T-helper 22 cell (primary cell): ENCODE data around the gene SLC10A7.

Experiments used
- DNase-seq: peaks from one replicate; pipeline ENCODE4 v3.0.0-alpha.2; 2020; ENCODE audit warnings: low read depth

The SLC10A7 gene

GRCh38 chr4:146207410-146207809, 314.3 kb downstream of the SLC10A7 start:
- no peak for DNase-seq
